ENCODE results near the gene AIRE. TPM values are rescaled to one million over a fixed set of nuclear protein-coding genes. Genes with fewer than 3 reads are reported as not detected.

AIRE gene
- total RNA-seq, 1 experiment from 2014 or later = not detected

DNA sequence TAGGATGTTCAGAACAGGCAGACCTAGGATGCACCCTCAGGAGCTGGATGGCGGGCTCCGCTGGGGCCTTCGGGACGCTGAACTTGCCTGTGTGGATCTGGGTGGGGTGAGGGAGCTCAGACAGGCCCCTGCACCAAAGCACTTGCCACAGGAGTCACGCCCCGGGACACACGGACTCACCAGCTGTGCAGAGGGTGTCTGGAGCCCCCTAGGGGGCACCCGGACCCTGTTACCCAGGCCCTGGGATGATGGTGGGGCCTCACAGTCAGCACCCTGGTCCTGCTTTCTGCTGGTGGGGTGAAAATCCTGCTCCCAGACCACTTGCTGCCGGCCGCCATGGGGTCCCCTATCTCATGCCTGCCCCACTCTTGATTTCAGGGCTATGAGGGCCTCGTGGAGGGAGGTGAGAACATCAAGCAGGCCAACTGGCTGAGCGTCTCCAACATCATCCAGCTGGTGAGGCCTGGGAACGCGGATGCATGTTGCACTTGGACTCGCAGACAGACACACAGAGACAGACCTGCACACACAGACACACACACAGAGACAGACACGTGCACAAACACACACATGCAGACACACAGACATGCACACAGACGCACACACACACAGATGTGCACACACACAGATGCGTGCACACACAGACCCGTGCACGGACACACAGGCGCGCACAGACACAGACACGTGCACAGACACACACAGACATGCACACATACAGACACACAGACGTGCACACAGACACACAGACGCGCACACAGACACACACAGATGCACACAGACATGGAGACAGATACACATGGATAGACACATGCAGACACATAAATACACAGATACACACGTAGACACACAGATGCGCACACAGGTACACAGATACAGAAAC, 25.2 kb downstream of the AIRE start:
- H3K36me3 ChIP-seq = peaks cover 33% of the 10 kb centered on the region

DNA sequence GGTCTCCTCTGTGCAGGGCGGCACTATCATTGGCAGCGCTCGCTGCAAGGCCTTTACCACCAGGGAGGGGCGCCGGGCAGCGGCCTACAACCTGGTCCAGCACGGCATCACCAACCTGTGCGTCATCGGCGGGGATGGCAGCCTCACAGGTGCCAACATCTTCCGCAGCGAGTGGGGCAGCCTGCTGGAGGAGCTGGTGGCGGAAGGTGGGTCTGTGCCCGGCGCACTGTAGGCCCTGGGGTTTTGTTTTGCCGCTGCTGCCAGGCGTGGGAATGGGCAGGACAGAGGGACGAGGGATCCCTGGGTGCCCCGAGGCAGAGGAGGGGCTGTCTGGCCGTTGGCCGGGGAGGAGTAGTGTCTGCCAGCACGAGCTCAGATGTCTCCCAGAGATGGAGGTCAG, 26.4 kb downstream of the AIRE start:
- DNase-seq = no peak
- H3K36me3 ChIP-seq = peaks cover 37% of the 10 kb centered on the region

More for the DNA sequence above, 25.2 kb downstream of the AIRE start:
- no peak for DNase-seq
- no peaks in the 10 kb centered on the region for H3K27me3 ChIP-seq
- no peaks in the 10 kb centered on the region for H3K9me3 ChIP-seq
- H3K4me3 ChIP-seq = no peak overlapping the region

DNA sequence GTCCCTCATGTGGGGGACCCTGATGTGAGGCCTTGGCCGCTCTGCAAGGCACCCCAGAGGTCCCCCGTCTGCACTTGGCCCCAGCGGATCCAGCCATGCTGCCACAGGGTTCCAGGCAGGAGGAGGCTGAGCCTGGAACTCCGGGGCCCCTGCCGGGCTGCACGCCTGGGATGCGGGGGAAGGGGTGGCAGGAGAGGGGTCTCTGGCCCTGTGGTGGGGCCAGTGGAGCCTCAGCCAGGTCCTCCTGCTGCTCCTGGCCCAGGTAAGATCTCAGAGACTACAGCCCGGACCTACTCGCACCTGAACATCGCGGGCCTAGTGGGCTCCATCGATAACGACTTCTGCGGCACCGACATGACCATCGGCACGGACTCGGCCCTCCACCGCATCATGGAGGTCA, 27.0 kb downstream of the AIRE start:
- Histone ChIP-seq H3K27me3 (no peaks in the 10 kb centered on the region), H3K36me3 (peaks cover 36% of the 10 kb centered on the region), H3K9me3 (no peaks in the 10 kb centered on the region), H3K4me3 (no peak overlapping the region)
- no peak for DNase-seq

More for the DNA sequence above, 26.4 kb downstream of the AIRE start:
- Histone ChIP-seq H3K9me3 (no peaks in the 10 kb centered on the region), H3K4me3 (no peak overlapping the region), H3K27me3 (no peaks in the 10 kb centered on the region)

DNA sequence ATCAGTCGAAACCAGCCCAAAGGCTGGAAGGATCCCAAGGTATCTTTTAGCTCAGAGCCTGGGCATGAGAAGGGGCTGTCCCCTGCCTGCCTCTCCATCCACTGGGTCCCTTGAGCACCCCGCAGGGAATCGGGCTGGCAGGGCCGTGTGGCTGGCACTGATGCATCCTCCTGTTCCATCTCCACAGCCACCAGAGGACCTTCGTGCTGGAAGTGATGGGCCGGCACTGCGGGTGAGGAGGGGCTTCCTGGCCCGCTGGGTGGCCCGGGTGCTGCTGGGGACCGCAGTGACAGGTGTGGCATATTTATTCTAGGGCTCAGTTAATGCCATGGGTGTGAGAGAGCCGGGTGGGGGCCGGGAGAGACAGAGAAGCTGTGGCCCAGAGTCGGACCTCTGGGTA, 27.8 kb downstream of the AIRE start:
- H3K27me3 ChIP-seq = no peaks in the 10 kb centered on the region
- no peak overlapping the region for H3K4me3 ChIP-seq
- no peak for DNase-seq
- H3K9me3 ChIP-seq = no peaks in the 10 kb centered on the region
- H3K36me3 ChIP-seq = peaks cover 36% of the 10 kb centered on the region

DNA sequence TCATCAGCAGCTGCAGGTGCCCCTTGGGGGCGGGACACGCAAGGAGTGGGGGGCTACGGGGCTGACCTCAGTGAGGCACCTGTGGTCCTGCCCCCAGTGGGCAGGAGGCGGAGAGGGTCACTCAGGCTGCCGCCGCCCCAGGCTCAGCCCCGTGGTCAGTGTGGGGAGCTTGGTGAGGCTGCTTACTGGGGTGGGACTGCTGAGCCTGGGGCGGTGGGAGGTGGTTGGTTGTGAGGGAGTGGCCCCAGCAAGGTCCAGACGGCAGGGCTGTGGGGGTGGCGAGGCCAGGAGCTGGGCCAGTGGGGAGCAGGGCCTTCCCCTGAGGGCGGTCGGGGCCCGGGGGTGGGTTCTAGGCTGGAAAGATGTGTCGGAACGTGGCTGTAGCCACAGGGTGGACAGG, 28.5 kb downstream of the AIRE start:
- H3K9me3 ChIP-seq = no peaks in the 10 kb centered on the region
- DNase-seq = no peak
- H3K36me3 ChIP-seq = peaks cover 32% of the 10 kb centered on the region
- H3K27me3 ChIP-seq = no peaks in the 10 kb centered on the region
- no peak overlapping the region for H3K4me3 ChIP-seq

DNA sequence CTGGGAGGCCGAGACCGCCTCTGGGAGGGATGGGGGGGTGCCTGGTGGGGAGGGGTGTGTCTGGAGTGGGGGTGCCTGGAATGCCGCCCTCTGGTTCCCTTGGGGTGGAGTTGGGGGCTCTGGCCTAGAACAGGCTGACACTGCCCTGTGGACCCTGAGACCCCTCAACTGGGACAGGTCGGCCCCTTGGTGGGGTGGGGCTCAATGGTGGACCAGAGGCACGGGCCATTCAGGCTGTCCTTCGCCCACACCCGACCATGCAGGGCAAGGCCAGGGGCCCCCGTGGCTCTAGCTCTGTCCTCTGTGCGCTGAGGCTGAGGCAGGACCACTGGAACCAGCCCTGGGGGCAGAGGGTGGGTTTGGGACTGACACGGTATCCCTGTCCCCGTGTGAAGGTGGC, 28.9 kb downstream of the AIRE start:
- Histone ChIP-seq H3K9me3 (no peaks in the 10 kb centered on the region), H3K4me3 (no peak overlapping the region), H3K36me3 (peaks cover 32% of the 10 kb centered on the region), H3K27me3 (no peaks in the 10 kb centered on the region)
- DNase-seq = no peak

DNA sequence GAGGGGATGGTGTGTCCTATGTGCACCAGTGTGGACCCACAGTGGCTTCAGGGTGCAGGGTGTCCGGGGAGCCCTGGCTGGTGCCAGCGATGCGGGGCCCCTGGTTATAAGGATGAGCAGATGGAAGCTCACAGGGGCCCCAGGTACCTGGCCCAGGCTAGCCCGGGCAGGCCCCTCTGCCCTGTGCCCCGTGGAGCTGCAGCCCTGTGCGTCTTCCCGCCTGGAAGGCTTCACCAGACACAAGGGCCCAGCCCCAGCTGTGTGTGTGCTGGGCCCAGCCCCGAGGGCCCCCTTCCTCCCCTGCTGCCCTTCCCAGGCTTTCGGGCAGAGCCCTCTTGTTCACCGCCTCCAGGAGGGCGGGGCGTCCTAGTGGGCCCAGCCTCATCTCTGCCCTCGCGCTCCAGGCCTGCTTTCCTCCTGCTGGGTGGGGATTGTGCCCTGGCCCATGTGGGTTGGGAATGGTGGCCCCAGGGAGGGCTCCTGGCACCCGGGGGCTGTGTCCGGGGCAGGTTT, 30.1 kb downstream of the AIRE start:
- H3K36me3 ChIP-seq = peaks cover 32% of the 10 kb centered on the region
- no peaks in the 10 kb centered on the region for H3K27me3 ChIP-seq
- H3K9me3 ChIP-seq = no peaks in the 10 kb centered on the region
- H3K4me3 ChIP-seq = no peak overlapping the region
- no peak for DNase-seq

DNA sequence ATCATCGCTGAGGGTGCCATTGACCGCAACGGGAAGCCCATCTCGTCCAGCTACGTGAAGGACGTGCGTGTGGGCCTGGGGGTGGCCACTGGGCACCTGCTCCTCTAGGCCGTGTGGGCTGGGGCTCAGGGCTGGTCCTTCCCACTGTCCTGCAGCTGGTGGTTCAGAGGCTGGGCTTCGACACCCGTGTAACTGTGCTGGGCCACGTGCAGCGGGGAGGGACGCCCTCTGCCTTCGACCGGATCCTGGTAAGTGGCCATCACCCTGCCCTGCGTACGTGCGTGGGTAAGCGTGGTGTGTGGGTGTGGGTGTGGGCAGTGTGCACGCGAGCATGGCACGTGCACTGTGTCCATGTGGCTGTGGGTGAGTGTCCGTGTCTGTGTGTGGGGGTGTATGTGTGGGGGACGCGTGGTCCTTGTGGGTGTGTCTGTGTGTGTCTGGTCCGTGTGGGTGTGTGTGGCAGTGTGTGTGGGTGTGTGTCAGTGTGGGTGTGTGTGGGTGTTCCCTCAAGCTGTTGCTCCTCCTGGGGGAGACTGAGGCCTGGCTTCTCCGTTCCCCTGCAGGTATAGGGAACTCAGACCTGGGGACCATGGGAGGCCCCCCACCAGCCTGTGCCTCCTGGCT, 30.7 kb downstream of the AIRE start:
- DNase-seq = no peak
- Histone ChIP-seq H3K36me3 (peaks cover 28% of the 10 kb centered on the region), H3K4me3 (no peak overlapping the region), H3K9me3 (no peaks in the 10 kb centered on the region), H3K27me3 (no peaks in the 10 kb centered on the region)

DNA sequence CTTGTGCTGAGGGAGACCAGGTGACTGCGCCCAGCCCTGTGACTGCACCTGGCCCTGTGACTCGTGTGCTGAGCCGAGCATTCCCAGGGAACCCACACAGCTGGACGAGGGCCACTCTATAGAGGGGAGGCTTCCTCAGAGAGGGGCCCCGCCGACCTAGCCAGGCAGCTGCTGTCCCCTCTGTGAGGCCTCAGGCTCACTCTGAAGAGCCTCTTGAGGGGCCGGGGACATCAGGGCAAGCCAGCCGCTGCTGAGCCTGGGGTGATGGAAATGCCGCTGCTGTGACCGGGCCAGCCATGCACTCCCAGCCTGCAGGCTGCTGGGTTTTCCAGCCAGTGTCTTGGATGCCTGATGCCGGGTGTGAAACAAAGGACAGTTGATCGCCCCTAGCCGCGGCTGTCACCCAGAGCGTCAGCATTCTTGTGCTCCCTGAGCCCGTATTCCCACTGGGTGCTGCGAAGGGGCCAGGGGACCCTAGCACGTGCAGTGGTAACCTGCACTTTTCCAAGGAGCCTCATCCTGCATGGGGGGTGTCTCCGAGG, 31.6 kb downstream of the AIRE start:
- no peak overlapping the region for H3K4me3 ChIP-seq
- H3K27me3 ChIP-seq = no peaks in the 10 kb centered on the region
- no peaks in the 10 kb centered on the region for H3K9me3 ChIP-seq
- no peak for DNase-seq
- H3K36me3 ChIP-seq = peaks cover 31% of the 10 kb centered on the region

DNA sequence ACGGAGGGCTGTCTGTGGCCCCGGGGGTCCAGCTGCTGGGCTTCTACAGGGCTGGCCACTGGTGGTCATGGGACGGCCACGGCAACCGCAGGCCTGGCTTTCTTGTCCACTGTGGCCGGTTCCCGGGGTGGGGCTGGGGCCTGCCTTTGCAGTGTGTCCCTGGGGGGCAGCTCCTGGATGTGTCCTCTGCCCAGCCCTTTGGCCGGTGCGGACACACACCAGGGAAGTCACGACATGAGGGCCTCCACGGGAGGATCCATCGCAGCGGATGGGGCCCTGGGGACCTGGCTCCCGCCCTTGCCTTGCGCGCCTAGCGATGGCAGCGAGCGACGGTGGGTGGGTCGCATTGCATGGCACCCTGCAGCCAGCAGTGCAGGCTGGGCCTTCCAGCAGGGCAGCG, 32.2 kb downstream of the AIRE start:
- peaks cover 31% of the 10 kb centered on the region for H3K36me3 ChIP-seq
- H3K9me3 ChIP-seq = no peaks in the 10 kb centered on the region
- H3K27me3 ChIP-seq = no peaks in the 10 kb centered on the region
- no peak overlapping the region for H3K4me3 ChIP-seq
- DNase-seq = no peak

DNA sequence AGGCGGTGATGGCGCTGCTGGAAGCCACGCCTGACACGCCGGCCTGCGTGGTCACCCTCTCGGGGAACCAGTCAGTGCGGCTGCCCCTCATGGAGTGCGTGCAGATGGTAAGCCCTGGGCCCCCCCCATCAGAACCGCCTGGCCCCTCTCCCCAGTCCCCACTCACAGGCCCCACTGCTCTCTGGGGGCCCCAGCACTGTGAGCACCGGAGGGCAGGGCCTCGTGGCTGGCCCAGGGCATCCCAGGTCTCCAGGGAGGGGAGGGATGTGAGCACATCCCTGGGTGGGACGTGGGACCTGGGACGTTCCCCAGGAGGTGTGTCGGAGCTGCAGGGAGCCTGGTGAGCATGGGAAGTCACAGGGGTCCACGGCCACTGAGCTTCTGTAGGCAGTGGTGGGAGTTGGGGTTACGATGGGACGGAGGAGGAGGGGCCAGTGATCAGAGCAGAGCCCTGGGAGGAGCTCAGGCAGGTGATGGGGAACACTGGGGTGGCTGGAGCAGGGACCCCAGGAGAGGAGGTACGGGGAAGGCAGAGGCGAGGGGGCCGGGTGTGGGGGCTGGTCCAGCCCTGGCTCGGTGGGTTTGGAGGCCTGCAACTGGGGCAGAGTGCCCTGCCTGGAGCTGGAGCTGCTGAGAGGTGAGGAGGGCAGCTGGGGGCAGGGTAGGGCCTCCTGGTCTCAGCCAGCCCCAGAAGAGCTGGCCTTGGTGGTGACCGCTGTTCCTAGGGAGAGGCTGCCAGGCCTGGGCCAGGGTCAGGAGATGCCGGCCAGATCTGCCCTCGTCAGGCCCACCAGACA, 33.0 kb downstream of the AIRE start:
- no peak overlapping the region for H3K4me3 ChIP-seq
- DNase-seq = no peak
- H3K9me3 ChIP-seq = no peaks in the 10 kb centered on the region
- no peaks in the 10 kb centered on the region for H3K27me3 ChIP-seq
- peaks cover 30% of the 10 kb centered on the region for H3K36me3 ChIP-seq

DNA sequence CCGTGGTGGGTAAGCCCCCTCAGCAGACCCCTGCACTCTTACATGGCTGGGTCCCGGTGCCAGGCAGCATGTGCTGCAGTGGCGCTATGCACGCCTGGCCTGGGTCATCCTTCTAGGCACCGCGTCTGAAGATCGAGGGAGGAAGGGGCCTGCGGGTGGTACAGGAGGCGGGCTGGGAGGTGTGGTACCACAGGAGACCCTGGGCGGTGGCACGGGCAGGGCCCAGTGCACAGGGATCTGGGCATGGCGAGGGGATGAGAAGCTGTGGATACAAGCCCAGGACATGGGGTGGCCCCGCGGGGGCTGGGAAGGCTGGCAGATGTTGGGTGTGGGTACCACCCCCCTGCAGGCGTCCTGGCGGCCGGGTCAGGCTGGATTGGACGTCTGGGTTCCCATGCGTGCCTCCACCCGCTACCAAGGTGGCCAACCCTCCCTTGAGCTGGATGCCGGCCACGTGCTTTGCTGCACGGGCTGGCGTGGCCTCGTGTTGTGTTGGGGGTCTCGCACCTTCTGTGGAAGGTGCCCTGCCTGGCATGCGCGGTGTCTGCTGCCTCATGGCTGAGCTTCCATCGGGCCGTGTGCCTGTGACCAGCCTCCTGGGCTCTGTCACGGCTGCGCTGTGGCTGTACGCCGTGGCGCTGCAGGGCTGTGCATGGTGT, 33.9 kb downstream of the AIRE start:
- no peak overlapping the region for H3K4me3 ChIP-seq
- no peak for DNase-seq
- H3K36me3 ChIP-seq = peaks cover 38% of the 10 kb centered on the region
- H3K27me3 ChIP-seq = no peaks in the 10 kb centered on the region
- no peaks in the 10 kb centered on the region for H3K9me3 ChIP-seq

DNA sequence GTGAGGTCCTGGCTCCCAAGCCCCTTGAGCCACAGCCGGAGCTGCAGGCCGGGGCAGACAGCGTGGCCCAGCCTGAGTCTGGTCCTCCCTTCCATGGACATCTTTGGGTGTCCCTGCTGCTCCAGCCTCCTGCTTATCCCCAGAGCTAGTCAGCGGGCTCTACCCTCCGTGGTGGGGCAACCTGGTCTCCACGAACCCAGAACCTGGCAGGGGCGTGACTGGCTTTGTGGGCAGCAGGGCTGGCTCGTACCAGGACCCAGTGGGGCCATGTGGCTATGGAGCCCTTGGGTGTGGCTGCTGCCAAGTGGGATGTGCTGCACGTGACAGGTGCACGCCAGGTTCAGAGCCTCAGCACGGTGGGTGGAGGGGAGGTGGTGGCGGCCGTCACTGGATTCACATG, 35.2 kb downstream of the AIRE start:
- H3K27me3 ChIP-seq = no peaks in the 10 kb centered on the region
- H3K36me3 ChIP-seq = peaks cover 42% of the 10 kb centered on the region
- no peak for DNase-seq
- H3K9me3 ChIP-seq = no peaks in the 10 kb centered on the region
- no peak overlapping the region for H3K4me3 ChIP-seq

DNA sequence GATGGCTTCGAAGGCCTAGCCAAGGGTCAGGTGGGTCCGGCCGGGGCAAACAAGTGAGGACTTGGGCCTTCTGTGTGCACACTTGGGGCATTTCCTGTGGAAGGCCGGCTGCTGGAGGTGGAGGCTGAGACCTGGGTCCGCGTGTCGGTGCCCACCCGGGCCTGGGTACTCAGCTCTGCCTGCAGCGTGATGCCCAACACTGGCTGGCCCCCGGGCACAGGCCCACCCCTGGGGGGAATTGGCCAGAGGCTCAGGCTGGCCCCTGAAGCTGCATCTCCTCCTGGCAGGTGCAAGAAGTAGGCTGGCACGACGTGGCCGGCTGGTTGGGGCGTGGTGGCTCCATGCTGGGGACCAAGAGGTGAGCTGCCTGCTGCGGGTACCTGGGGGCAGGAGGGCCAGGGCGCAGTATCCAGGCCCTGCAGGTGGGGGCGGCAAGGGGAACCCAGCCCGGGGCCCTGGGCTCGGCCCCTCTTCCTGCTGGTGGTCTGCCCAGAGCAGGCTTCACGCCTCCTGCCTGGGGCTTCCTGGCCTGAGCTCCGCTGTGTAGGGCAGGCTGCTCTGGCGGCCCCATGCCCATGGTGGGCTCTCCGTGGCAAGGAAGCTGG, 36.3 kb downstream of the AIRE start:
- Histone ChIP-seq H3K36me3 (peaks cover 38% of the 10 kb centered on the region), H3K4me3 (no peak overlapping the region), H3K9me3 (no peaks in the 10 kb centered on the region), H3K27me3 (no peaks in the 10 kb centered on the region)
- DNase-seq = no peak

DNA sequence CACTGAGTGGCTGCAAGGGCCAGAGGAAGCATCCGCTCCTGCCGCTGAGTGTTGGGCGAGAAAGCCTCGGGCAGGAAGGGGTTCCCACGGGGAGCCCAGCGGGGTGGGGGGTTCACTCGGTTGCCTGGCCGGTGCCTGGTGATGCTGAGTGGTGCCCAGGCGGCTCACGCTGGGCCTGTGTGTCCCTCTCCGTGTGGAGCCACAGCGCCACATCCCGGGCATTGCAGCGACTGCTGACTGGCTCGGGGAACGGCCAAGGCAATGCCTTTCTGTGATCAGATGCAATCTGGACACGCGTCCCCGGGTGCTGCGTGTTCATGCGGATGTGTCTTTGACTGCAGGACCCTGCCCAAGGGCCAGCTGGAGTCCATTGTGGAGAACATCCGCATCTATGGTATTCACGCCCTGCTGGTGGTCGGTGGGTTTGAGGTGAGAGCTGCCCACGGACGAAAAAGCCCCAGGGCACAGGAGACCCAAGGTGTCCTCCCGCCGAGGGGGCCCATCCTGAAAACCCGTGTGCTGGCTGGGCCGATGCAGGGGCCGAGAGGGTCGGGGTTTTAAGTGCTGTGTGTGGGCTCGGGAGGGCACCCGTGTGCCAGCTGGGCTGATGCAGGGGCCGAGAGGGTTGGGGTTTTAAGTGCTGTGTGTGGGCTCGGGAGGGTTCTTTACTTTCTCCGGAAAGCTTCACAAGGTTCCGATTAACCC, 37.1 kb downstream of the AIRE start:
- Histone ChIP-seq H3K36me3 (peaks cover 33% of the 10 kb centered on the region), H3K27me3 (no peaks in the 10 kb centered on the region)
- DNase-seq = no peak

More for the DNA sequence above, 37.1 kb downstream of the AIRE start:
- Histone ChIP-seq H3K9me3 (no peaks in the 10 kb centered on the region), H3K4me3 (no peak overlapping the region)
